Keratinocyte (primary cell): ENCODE results near the gene LATS2. TPM values are rescaled to one million over a fixed set of nuclear protein-coding genes. Genes with fewer than 3 reads are reported as not detected.

Experiments
- DNase-seq: peaks from one replicate; pipeline ENCODE4 v3.0.0-alpha.2; 2011; ENCODE audit warnings: low read depth, missing footprints, low spot score
- FAIRE-seq: peaks from 2 replicates; lab custom pipeline; 2011; peaks lifted over from hg19 to GRCh38; lab: Jason Lieb, UNC
- H2AFZ ChIP-seq: 2 replicates; pipeline ENCODE4 v1.6.0; 2012; ENCODE audit warnings: low read length, control low read depth, inconsistent platforms; ENCODE audit not compliant: control insufficient read depth
- H3K27ac ChIP-seq: 2 replicates; pipeline ENCODE4 v1.5.1; 2011; ENCODE audit warnings: low read length; ENCODE audit not compliant: control insufficient read depth, insufficient read depth
- H3K27me3 ChIP-seq: 3 replicates; pipeline ENCODE4 v1.6.0; 2011; ENCODE audit warnings: low read length; ENCODE audit not compliant: control insufficient read depth, insufficient read depth; ENCODE audit errors: extremely low read depth
- H3K36me3 ChIP-seq, 2 experiments: 2 replicates in 1 of 2; 3 replicates in 1 of 2; pipeline ENCODE4 v1.5.1; 2011; ENCODE audit warnings: low read length in 2 of 2, mild to moderate bottlenecking in 1 of 2; ENCODE audit not compliant: control insufficient read depth in 2 of 2, insufficient read depth in 2 of 2; ENCODE audit errors: extremely low read depth in 1 of 2
- H3K4me1 ChIP-seq: 3 replicates; pipeline ENCODE4 v1.5.1; 2011; ENCODE audit warnings: low read length; ENCODE audit not compliant: control insufficient read depth, insufficient read depth; ENCODE audit errors: extremely low read depth
- H3K4me2 ChIP-seq: 3 replicates; pipeline ENCODE4 v1.6.0; 2011; ENCODE audit warnings: low read depth, low read length; ENCODE audit not compliant: control insufficient read depth, insufficient read depth; ENCODE audit errors: extremely low read depth
- H3K4me3 ChIP-seq, 3 experiments: fragments of 200-600 bp in 1 of 3; sonication (generic) in 1 of 3; 2 replicates in 2 of 3; 3 replicates in 1 of 3; pipeline ENCODE4 v1.5.1; 2011 to 2016; ENCODE audit warnings: low read length in 3 of 3, mild to moderate bottlenecking in 3 of 3, control low read depth in 2 of 3, inconsistent platforms in 1 of 3, low read depth in 1 of 3, mixed read lengths in 1 of 3, mixed run types in 1 of 3, moderate library complexity in 1 of 3; ENCODE audit not compliant: control insufficient read depth in 2 of 3, insufficient read depth in 2 of 3; ENCODE audit errors: extremely low read depth in 1 of 3
- H3K79me2 ChIP-seq: 2 replicates; pipeline ENCODE4 v1.6.0; 2012; ENCODE audit warnings: low read length; ENCODE audit not compliant: control insufficient read depth, insufficient read depth
- H3K9ac ChIP-seq: 3 replicates; pipeline ENCODE4 v1.6.0; 2011; ENCODE audit warnings: low read length; ENCODE audit not compliant: control insufficient read depth, insufficient read depth; ENCODE audit errors: extremely low read depth
- H3K9me1 ChIP-seq: 3 replicates; pipeline ENCODE4 v1.6.0; 2011; ENCODE audit warnings: low read length; ENCODE audit not compliant: control insufficient read depth, insufficient read depth; ENCODE audit errors: extremely low read depth
- H3K9me3 ChIP-seq: 2 replicates; pipeline ENCODE4 v1.5.1; 2012; ENCODE audit warnings: low read depth, low read length; ENCODE audit not compliant: control insufficient read depth
- H4K20me1 ChIP-seq: 3 replicates; pipeline ENCODE4 v1.6.0; 2011; ENCODE audit warnings: low read length; ENCODE audit not compliant: control insufficient read depth, insufficient read depth; ENCODE audit errors: extremely low read depth
- CTCF ChIP-seq, 3 experiments: IDR thresholded peaks in 1 of 3; conservative IDR thresholded peaks in 1 of 3; optimal IDR thresholded peaks in 1 of 3; 2 replicates in 2 of 3; 3 replicates in 1 of 3; pipeline versions ENCODE3 to v1.5.1; 2011; ENCODE audit warnings: low read length in 3 of 3, mild to moderate bottlenecking in 3 of 3, moderate library complexity in 2 of 3, control low read depth in 1 of 3, inconsistent platforms in 1 of 3; ENCODE audit not compliant: insufficient read depth in 2 of 3; ENCODE audit errors: extremely low read depth in 1 of 3
- EZH2 ChIP-seq: IDR thresholded peaks from one replicate; pipeline ENCODE4 v1.6.1; 2012; ENCODE audit warnings: inconsistent platforms, mild to moderate bottlenecking, low read length, moderate library complexity
- dilution Hi-C: fragments of 300-500 bp; cut with MboI; formaldehyde crosslinking; loops from one replicate; pipeline ENCODE4 v1.7.0; 2020; ENCODE audit warnings: low sequenced_read_pairs; ENCODE audit not compliant: extremely low pct_ligation_motif_present
- polyA plus RNA-seq, 5 experiments: library from polyadenylated mRNA; depleted of rRNA in 3 of 5; stranded (reverse) in 3 of 5; stranded (forward) in 1 of 5; unstranded in 1 of 5; fragments of >200 nt; gene quantifications; 1 replicate in 1 of 5; 2 replicates in 3 of 5; 3 replicates in 1 of 5; pipeline versions ENCODE4 v1.2.1 to v1.2.3, GENCODE V29; 2011 to 2012; ENCODE audit warnings: missing spikeins in 2 of 5, low read depth in 1 of 5, low replicate concordance in 1 of 5

The LATS2 gene
- polyA plus RNA-seq, 1 donor (not counting 4 experiments of a cell fraction or from before 2014, with no cell fraction given) = 6.7 TPM

- no peak for DNase-seq
Observed at GRCh38 chr13:21100211-21100610, 38.8 kb upstream of the LATS2 start.

GRCh38 chr13:21095311-21095710 is 33.9 kb upstream of the LATS2 start:
- Histone ChIP-seq H3K9me3 (no peaks in the 10 kb centered on the region), H3K4me2 (no peak overlapping the region), H3K27ac (no peak overlapping the region), H3K9me1 (no peaks in the 10 kb centered on the region), H4K20me1 (no peaks in the 10 kb centered on the region), H3K9ac (no peak overlapping the region), H2AFZ (no peak overlapping the region), H3K4me1 (no peaks in the 10 kb centered on the region), H3K4me3 (no peak overlapping the region), H3K79me2 (no peaks in the 10 kb centered on the region), H3K27me3 (no peaks in the 10 kb centered on the region), H3K36me3 (no peaks in the 10 kb centered on the region)
- DNase-seq = no peak
- no peak for FAIRE-seq
- dilution Hi-C loops = no loop called here
- TF ChIP-seq CTCF (optimal IDR thresholded peaks at IDR 0.05 in 1 of 3, IDR thresholded peaks at IDR 0.05 in 1 of 3, conservative IDR thresholded peaks at IDR 0.05 in 1 of 3; ENCODE audit: extremely low read depth in 1 of 3, insufficient read depth in 2 of 3, low read length in 3 of 3) = no peak
- no peak for TF ChIP-seq EZH2

More at GRCh38 chr13:21100211-21100610, 38.8 kb upstream of the LATS2 start:
- no peak for TF ChIP-seq CTCF (optimal IDR thresholded peaks at IDR 0.05 in 1 of 3, IDR thresholded peaks at IDR 0.05 in 1 of 3, conservative IDR thresholded peaks at IDR 0.05 in 1 of 3; ENCODE audit: extremely low read depth in 1 of 3, insufficient read depth in 2 of 3, low read length in 3 of 3)
- H3K4me2 ChIP-seq = no peak overlapping the region
- no peaks in the 10 kb centered on the region for H3K4me1 ChIP-seq
- FAIRE-seq = no peak
- H3K9me3 ChIP-seq = no peaks in the 10 kb centered on the region
- no peaks in the 10 kb centered on the region for H3K27me3 ChIP-seq
- no peak overlapping the region for H3K27ac ChIP-seq
- H2AFZ ChIP-seq = no peak overlapping the region
- dilution Hi-C loops = no loop called here
- no peaks in the 10 kb centered on the region for H3K9me1 ChIP-seq
- no peaks in the 10 kb centered on the region for H4K20me1 ChIP-seq
- no peaks in the 10 kb centered on the region for H3K36me3 ChIP-seq
- H3K4me3 ChIP-seq = no peak overlapping the region
- no peak overlapping the region for H3K9ac ChIP-seq
- H3K79me2 ChIP-seq = no peaks in the 10 kb centered on the region
